Measurements from ENCODE around the gene RND3.

Gene RND3, protein sequence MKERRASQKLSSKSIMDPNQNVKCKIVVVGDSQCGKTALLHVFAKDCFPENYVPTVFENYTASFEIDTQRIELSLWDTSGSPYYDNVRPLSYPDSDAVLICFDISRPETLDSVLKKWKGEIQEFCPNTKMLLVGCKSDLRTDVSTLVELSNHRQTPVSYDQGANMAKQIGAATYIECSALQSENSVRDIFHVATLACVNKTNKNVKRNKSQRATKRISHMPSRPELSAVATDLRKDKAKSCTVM

DNA sequence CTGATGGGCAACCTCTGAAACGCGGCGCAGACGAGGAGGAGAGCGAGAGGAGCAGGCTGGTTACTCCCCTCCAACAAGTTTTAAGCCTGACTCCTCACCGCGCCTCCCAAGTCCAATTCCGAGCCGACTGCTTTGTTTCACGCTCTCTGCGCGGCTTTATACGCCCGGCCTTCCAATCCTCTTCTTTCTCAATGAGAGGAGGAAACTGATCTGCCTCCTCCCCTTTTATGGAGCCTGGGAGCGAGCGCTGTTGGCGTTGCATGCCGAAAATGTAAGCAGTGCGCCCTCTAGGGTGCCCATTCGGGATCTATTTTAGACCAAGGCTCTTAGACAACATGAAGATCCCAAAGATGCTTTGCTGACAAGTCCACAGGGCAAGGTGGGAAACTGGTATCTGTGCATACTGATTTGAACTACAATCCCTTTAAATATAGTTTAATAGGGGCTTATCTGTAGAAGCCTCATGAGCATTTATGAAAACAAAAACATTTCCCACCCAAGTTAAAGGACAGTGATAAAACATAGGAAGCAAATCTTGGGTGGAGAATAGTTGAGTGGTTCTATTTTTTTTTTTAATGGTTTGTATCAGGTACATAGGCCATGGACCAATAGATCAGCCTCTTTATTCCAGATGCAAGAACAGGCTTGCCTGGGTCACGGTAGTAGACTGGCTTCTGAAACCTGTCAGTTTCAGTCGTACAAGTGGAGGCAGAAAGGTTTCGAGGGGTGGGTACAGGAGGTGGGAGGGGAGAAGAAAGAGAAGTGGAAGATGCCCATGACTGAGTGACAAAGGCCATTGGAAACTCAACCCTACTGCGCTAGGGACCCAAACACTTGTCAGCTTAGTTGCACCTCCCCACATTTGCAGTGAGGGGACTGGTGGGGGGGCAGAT lies at the start of gene RND3:
Gene RND3, minus strand, starts transcription at position 131 of the 893 bp plus-strand sequence. CDS start 250 bp downstream, outside the sequence.
- peak; percentile 45 to 52 (median 51) for DNase-seq (ENCODE audit: low read depth in 2 of 3, low spot score in 1 of 3)

- DNase-seq (ENCODE audit: low read depth in 2 of 3, low spot score in 1 of 3) = no peak
These were observed 47.7 kb upstream of the RND3 start for GRCh38 chr2:150535176-150535575.

GRCh38 chr2:150532879-150533278 lies 45.4 kb upstream of the RND3 start:
- no peak for DNase-seq (ENCODE audit: low read depth in 2 of 3, low spot score in 1 of 3)

- DNase-seq (ENCODE audit: low read depth in 2 of 3, low spot score in 1 of 3) = no peak
These were observed 44.6 kb upstream of the RND3 start for GRCh38 chr2:150532020-150532419.

- no peak for DNase-seq (ENCODE audit: low read depth in 2 of 3, low spot score in 1 of 3)
These were observed 44.1 kb upstream of the RND3 start for GRCh38 chr2:150531591-150531990.

DNA sequence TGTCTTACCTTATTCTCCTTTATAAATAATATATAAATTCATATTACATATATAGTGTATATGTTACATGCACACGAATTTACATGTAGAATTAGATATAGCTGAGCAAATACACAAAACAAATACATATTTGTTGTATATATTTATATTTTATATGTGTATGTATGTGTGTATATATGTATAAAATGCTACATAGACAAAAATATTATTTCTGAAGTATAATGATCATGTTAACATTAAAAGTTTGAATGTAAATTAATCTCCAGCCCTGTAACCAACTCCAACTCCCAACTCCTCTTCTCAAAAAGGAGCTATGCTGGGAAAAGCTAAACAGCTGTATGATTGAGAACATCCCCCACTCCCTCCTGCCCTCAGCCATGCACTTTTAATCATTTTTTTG lies 42.7 kb upstream of the RND3 start:
- DNase-seq (ENCODE audit: low read depth in 2 of 3, low spot score in 1 of 3) = no peak

- DNase-seq (ENCODE audit: low read depth in 2 of 3, low spot score in 1 of 3) = no peak
These were observed 41.7 kb upstream of the RND3 start for GRCh38 chr2:150528861-150529801.

GRCh38 chr2:150526827-150527226 lies 39.4 kb upstream of the RND3 start:
- no peak for DNase-seq (ENCODE audit: low read depth in 2 of 3, low spot score in 1 of 3)

- DNase-seq (ENCODE audit: low read depth in 2 of 3, low spot score in 1 of 3) = no peak
These were observed 38.5 kb upstream of the RND3 start for GRCh38 chr2:150526006-150526405.

GRCh38 chr2:150522269-150522668 lies 34.8 kb upstream of the RND3 start:
- no peak for DNase-seq (ENCODE audit: low read depth in 2 of 3, low spot score in 1 of 3)

DNA sequence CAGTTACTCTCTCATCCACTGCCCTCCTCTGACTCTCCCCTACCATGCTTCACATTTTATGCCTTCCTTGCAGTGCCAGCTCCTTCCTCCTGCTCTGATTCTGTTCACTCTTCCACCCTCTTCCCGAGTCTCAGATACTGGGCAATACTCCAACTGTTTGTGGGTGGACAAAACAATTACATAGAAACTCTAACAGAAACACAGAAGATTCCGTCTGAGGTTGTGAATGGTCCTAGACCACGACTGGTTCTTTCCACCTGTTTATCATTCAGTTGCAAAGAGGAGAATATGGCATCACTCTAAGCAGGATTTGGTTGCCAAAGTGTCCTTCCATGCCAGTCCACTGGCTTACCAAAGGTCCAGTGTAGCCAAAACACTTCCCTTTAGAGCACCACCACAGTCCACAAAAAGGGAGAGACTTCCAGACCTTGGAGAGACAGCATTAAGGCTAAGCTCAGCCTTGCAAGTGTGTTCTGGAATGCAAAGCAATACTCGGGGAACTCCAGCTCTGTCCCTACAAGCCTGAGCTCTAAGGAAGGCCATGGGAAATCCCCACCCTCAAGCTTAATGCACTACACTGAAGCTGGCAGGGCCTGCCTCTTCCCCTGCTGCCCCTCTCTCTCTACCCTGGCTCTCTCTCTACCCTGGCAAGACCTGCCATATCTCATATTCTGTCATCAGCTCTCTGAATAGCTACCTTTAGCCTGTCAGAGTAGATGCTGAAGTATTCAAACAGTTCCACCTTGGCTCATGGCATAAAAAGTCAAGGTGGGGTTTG lies 33.6 kb upstream of the RND3 start:
- DNase-seq (ENCODE audit: low read depth in 2 of 3, low spot score in 1 of 3) = no peak

- DNase-seq (ENCODE audit: low read depth in 2 of 3, low spot score in 1 of 3) = no peak
These were observed 32.6 kb upstream of the RND3 start for GRCh38 chr2:150520033-150520432.

GRCh38 chr2:150517951-150518680 lies 30.6 kb upstream of the RND3 start:
- no peak for DNase-seq (ENCODE audit: low read depth in 2 of 3, low spot score in 1 of 3)

DNA sequence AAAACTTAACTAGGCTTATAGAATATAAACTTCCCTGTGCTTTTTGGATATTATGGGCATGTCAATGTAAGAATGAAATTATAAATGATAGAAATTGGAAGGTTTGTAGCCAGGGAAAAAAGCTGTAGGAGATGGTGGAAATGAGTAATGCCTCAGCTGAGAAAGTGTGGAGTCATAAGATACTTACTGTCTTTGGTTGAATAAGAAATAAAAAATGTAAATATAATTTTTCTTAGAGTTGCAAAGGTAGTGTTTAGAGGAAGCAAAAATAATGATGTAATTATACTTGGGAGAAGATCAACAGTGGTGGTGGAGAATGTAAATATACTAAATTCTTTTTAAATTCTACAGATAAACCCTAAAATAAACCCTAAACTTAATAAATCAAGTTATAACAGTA lies 26.2 kb upstream of the RND3 start:
- DNase-seq (ENCODE audit: low read depth in 2 of 3, low spot score in 1 of 3) = no peak

DNA sequence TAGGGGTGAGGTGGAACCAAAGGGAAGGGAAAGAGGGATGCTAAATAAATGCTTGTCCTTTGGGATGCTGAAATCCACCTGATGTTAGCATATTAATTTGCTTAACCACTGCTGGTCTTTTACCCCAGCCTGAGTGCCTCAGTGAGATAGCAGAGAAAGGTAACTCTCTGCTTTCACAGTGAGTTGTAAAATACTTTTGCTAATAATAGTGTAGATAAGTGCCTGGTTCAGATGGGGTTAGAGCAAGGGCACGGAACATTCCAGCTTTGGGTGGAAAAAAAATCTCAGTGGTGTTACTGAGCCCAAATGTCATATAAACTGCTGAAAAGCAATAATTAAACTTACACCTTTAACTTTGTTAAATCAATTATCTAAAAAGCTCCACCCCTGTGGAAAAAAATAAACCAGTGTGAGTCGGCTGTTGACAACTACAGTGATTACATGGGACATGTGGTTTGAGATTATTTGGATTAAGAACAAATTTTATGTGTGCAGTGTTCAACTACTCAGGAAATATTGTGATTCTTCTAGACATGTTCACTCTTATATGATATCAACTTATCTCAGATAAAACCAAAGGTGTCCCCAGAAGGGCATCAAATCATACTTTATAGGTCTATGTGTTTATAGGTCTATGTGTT lies 21.1 kb upstream of the RND3 start:
- no peak for DNase-seq (ENCODE audit: low read depth in 2 of 3, low spot score in 1 of 3)

- DNase-seq (ENCODE audit: low read depth in 2 of 3, low spot score in 1 of 3) = no peak
These were observed 19.6 kb upstream of the RND3 start for GRCh38 chr2:150507071-150507470.

- DNase-seq (ENCODE audit: low read depth in 2 of 3, low spot score in 1 of 3) = no peak
These were observed 17.7 kb upstream of the RND3 start for GRCh38 chr2:150505178-150505577.

GRCh38 chr2:150495993-150496627 lies 8.6 kb upstream of the RND3 start:
- no peak for DNase-seq (ENCODE audit: low read depth in 2 of 3, low spot score in 1 of 3)

DNA sequence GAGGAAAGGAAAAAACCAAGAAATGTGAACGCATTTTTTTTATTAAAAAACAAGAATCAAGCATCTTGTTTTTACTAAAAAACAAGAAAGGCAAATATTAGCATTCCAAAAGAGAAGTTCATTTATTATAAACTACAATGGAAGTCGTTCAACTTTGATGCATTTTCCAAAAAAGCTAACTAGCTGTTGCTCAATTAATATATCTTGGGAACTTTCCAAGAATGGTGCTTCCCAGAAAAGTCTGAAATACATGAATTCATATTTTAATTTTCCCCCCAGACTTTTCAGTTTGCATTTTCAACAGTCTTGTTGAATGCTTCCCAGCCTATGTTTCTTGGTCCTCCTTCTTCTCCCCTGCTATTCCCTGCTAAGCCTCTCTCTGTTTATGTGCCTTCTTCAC lies 7.5 kb upstream of the RND3 start:
- DNase-seq (ENCODE audit: low read depth in 2 of 3, low spot score in 1 of 3) = no peak

Measured in stimulated activated CD4-positive, alpha-beta T cell treated with anti-CD3 and anti-CD28 coated beads, Interleukin-12 subunit alpha, Interleukin-12 subunit beta, amount 100 ng/mL, for 48 hours (primary cell).